Measurements from ENCODE around the gene ZNF485.

DNA sequence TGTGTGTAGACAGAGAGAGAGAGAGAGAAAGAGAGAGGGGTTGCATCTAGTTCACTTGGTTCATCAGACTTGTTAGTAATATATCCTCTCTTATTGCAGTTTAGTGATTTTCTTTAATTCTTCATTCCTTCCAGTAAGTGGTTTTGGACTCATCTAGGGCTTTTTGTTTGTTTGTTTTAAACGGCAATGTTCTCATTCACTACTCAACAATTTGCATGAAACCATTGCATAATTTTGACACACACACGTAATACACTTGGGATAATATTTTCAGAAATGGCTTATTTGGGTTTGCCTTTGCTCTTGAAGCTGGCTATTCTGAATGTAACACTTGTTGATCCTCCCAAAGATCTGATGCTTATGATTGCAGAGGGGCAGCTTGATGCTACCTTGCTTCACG, 58.8 kb downstream of the ZNF485 start:
- TF ChIP-seq, protein P1, sequence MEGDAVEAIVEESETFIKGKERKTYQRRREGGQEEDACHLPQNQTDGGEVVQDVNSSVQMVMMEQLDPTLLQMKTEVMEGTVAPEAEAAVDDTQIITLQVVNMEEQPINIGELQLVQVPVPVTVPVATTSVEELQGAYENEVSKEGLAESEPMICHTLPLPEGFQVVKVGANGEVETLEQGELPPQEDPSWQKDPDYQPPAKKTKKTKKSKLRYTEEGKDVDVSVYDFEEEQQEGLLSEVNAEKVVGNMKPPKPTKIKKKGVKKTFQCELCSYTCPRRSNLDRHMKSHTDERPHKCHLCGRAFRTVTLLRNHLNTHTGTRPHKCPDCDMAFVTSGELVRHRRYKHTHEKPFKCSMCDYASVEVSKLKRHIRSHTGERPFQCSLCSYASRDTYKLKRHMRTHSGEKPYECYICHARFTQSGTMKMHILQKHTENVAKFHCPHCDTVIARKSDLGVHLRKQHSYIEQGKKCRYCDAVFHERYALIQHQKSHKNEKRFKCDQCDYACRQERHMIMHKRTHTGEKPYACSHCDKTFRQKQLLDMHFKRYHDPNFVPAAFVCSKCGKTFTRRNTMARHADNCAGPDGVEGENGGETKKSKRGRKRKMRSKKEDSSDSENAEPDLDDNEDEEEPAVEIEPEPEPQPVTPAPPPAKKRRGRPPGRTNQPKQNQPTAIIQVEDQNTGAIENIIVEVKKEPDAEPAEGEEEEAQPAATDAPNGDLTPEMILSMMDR (IDR thresholded peaks at IDR 0.05) = no peak
- TF ChIP-seq POLR2AphosphoS5 (IDR thresholded peaks at IDR 0.05; ENCODE audit: insufficient read depth in 1 of 2, low read depth in 1 of 2) = no peak
